H1 (cell line): ENCODE data around the gene RNF38. TPM values are rescaled to one million over a fixed set of nuclear protein-coding genes. Genes with fewer than 3 reads are reported as not detected.

ENCODE experiments used
- ASH2L ChIP-seq: fragments of 200-600, 300-600 bp; sonication (generic); IDR thresholded peaks from one replicate; pipeline ENCODE4 v1.7.1; 2017; ENCODE audit warnings: low read length
- BCL11A ChIP-seq, 2 experiments: IDR thresholded peaks; one replicate each; pipeline ENCODE4 v1.6.1; 2011; ENCODE audit warnings: low read depth in 2 of 2, low read length in 2 of 2, mild to moderate bottlenecking in 2 of 2
- CHD2 ChIP-seq: IDR thresholded peaks from 2 replicates; pipeline ENCODE4 v1.6.1; 2012; ENCODE audit warnings: low read length, improper control_type of control experiment
- CREB1 ChIP-seq: IDR thresholded peaks from 2 replicates; pipeline ENCODE4 v1.6.1; 2012; ENCODE audit warnings: inconsistent platforms
- EGR1 ChIP-seq: IDR thresholded peaks from 2 replicates; pipeline ENCODE4 v1.6.1; 2011; ENCODE audit warnings: low read depth, low read length, borderline replicate concordance
- EP300 ChIP-seq, 2 experiments: IDR thresholded peaks; 1 replicate in 1 of 2; 2 replicates in 1 of 2; pipeline ENCODE4 v1.6.1; 2011 to 2012; ENCODE audit warnings: low read depth in 2 of 2, low read length in 2 of 2, mild to moderate bottlenecking in 2 of 2, borderline replicate concordance in 1 of 2, inconsistent platforms in 1 of 2, moderate library complexity in 1 of 2
- FOSL1 ChIP-seq: IDR thresholded peaks from 2 replicates; pipeline ENCODE4 v1.6.1; 2011; ENCODE audit warnings: mild to moderate bottlenecking, low read depth, low read length, moderate library complexity; ENCODE audit not compliant: insufficient read depth
- GABPA ChIP-seq: IDR thresholded peaks from 2 replicates; pipeline ENCODE4 v1.6.1; 2011; ENCODE audit warnings: mild to moderate bottlenecking, low read length, moderate library complexity, borderline replicate concordance; ENCODE audit not compliant: insufficient read depth
- JUN ChIP-seq: IDR thresholded peaks from 2 replicates; pipeline ENCODE4 v1.6.1; 2011; ENCODE audit warnings: low read depth, mild to moderate bottlenecking, improper control_type of control experiment, low read length
- JUND ChIP-seq: IDR thresholded peaks from 2 replicates; pipeline ENCODE4 v1.6.1; 2011; ENCODE audit warnings: mild to moderate bottlenecking, improper control_type of control experiment, low read length
- KDM1A ChIP-seq: fragments of 200-600, 300-600 bp; sonication (generic); IDR thresholded peaks from 2 replicates; pipeline ENCODE4 v1.7.1; 2016; ENCODE audit warnings: mild to moderate bottlenecking, low read length, borderline replicate concordance
- MAFK ChIP-seq: IDR thresholded peaks from 2 replicates; pipeline ENCODE4 v1.6.1; 2012; ENCODE audit warnings: low read depth, mild to moderate bottlenecking, improper control_type of control experiment, low read length
- PHF8 ChIP-seq: fragments of 200-600 bp; sonication (generic); conservative IDR thresholded peaks from 2 replicates; pipeline ENCODE4 v1.7.1; 2012; ENCODE audit warnings: low read depth, mild to moderate bottlenecking, inconsistent platforms, low read length, moderate library complexity
- RAD21 ChIP-seq, 2 experiments: IDR thresholded peaks in 1 of 2; conservative IDR thresholded peaks in 1 of 2; 2 replicates each; pipeline ENCODE4 v1.6.1; 2011; ENCODE audit warnings: low read depth in 2 of 2, low read length in 2 of 2, improper control_type of control experiment in 1 of 2, inconsistent platforms in 1 of 2, mild to moderate bottlenecking in 1 of 2, moderate library complexity in 1 of 2
- RBBP5 ChIP-seq: IDR thresholded peaks from 2 replicates; pipeline ENCODE4 v1.7.1; 2012; ENCODE audit warnings: low read depth, mild to moderate bottlenecking, inconsistent platforms, low read length, moderate library complexity, borderline replicate concordance
- RFX5 ChIP-seq: IDR thresholded peaks from 2 replicates; pipeline ENCODE4 v1.6.1; 2011; ENCODE audit warnings: low read depth, low read length, improper control_type of control experiment, borderline replicate concordance
- SAP30 ChIP-seq: fragments of 300-600 bp; sonication (generic); IDR thresholded peaks from 2 replicates; pipeline ENCODE4 v1.7.1; 2012; ENCODE audit warnings: low read length, moderate library complexity, mild to moderate bottlenecking, inconsistent platforms; ENCODE audit not compliant: insufficient read depth, insufficient replicate concordance
- SP1 ChIP-seq: IDR thresholded peaks from 2 replicates; pipeline ENCODE4 v1.6.1; 2011; ENCODE audit warnings: low read depth, low read length
- SUZ12 ChIP-seq: fragments of 200-600 bp; sonication (generic); IDR thresholded peaks from 2 replicates; pipeline ENCODE4 v1.6.1; 2012; ENCODE audit warnings: mild to moderate bottlenecking, inconsistent platforms, low read length, moderate library complexity, mixed read lengths
- TAF1 ChIP-seq: IDR thresholded peaks from 2 replicates; pipeline ENCODE4 v1.6.1; 2011; ENCODE audit warnings: mild to moderate bottlenecking, low read depth, low read length
- TBP ChIP-seq: IDR thresholded peaks from 2 replicates; pipeline ENCODE4 v1.6.1; 2011; ENCODE audit warnings: low read depth, low read length, improper control_type of control experiment
- polyA plus RNA-seq, 7 experiments: library from polyadenylated mRNA; depleted of rRNA in 3 of 7; stranded (reverse) in 5 of 7; unstranded in 2 of 7; fragments of >200 nt in 5 of 7; fragments of 200-250 nt in 2 of 7; gene quantifications; 1 replicate in 5 of 7; 2 replicates in 1 of 7; 4 replicates in 1 of 7; pipeline versions ENCODE4 v1.2.1 to v1.2.3, GENCODE V29; 2011 to 2013; ENCODE audit warnings: missing spikeins in 2 of 7, mixed read lengths in 2 of 7
- total RNA-seq: library from RNA; stranded (reverse); fragmentation: NEBNext Ultra II Directional; extraction: Animal tissue kit (Norgen Biotek cat#: 25700); gene quantifications from 2 replicates; pipeline ENCODE4 v1.2.1, GENCODE V29; 2021
- TF ChIP-seq, protein P1 (sequence below): IDR thresholded peaks from 2 replicates; pipeline ENCODE4 v1.6.1; 2012; ENCODE audit warnings: inconsistent platforms
- TF ChIP-seq, protein P2 (sequence below): IDR thresholded peaks from 2 replicates; pipeline ENCODE4 v1.6.1; 2012; ENCODE audit warnings: inconsistent platforms

Gene RNF38
- total and polyA plus RNA-seq, 2 of the 8 experiments (the other 6 are each of a cell fraction or from before 2014, with no cell fraction given): 54.9 to 60.9 TPM

DNA sequence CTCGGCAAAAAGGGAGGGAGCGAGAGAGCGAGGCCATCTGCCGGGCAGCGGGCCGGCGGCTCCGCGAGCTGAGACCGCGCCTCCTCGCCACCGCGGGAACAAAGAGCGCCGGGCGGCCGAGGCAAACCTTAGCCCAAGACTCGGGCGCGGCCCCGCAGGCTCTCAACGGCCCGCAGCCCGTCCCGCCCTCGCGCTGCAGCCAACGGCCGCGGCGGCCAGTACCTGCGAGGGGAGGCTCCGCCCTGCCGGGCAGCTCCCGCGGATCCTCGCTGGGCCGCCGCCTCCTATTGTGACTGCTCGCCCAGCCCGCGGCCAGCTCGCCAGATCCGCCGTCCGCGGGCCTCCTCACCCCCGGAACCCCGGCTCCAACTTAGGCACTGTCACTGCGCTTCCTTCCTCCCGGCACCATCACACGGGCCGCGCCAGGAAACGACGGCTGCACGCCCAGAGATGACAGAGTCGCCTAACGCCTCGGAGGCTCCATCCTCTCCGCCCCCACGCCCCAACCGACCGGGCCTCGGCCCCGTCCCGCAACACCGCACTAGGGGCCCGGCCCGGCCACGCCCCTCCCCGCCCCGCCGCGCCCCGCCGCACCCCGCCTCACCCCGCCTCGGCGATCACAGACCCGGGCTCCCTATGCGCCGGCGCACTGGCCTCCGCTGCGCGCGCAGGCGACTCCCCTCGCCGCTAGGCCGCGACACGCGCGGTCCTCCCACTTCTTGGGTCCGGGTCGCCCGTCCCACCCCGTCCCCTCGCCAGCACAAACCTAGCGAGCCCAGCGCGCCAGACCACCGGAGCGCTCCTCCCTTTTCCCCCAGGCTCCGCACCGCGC, 479 bp upstream of the RNF38 start (continued):
- TF ChIP-seq GABPA (no peak), SUZ12 (no peak), TAF1 (peak; percentile 88), SAP30 (no peak), RBBP5 (peak; percentile 81; the same call in 1 of the 2 replicates), MAFK (no peak), JUN (no peak), EP300 (IDR thresholded peaks at IDR 0.05; ENCODE audit: borderline replicate concordance in 1 of 2, low read depth in 2 of 2, low read length in 2 of 2) (no peak), CHD2 (0 out of 2 replicates have a peak, but pooled peaks have one; percentile 17), JUND (peak; percentile 62), EGR1 (0 out of 2 replicates have a peak, but pooled peaks have one; percentile 28), ASH2L (peak; percentile 79), PHF8 (peak; percentile 86), BCL11A (IDR thresholded peaks at IDR 0.05; ENCODE audit: low read depth in 2 of 2, low read length in 2 of 2) (no peak), KDM1A (no peak), SP1 (no peak; the same call in 1 of the 2 replicates), RAD21 (IDR thresholded peaks at IDR 0.05 in 1 of 2, conservative IDR thresholded peaks at IDR 0.05 in 1 of 2; ENCODE audit: low read depth in 2 of 2, low read length in 2 of 2) (no peak), TBP (peak; percentile 58; the same call in 1 of the 2 replicates), CREB1 (no peak; the same call in none of the 2 replicates), RFX5 (no peak), FOSL1 (no peak)
- TF ChIP-seq, protein P1, sequence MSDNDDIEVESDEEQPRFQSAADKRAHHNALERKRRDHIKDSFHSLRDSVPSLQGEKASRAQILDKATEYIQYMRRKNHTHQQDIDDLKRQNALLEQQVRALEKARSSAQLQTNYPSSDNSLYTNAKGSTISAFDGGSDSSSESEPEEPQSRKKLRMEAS: peak; percentile 75
- TF ChIP-seq, protein P2, sequence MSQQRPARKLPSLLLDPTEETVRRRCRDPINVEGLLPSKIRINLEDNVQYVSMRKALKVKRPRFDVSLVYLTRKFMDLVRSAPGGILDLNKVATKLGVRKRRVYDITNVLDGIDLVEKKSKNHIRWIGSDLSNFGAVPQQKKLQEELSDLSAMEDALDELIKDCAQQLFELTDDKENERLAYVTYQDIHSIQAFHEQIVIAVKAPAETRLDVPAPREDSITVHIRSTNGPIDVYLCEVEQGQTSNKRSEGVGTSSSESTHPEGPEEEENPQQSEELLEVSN: peak; percentile 83
